GM21786 (cell line): ENCODE results near the gene KRTAP10-1.
"Not testable (repeated sequence)": the region's sequence is repeated elsewhere in the genome, so short reads cannot be mapped to it uniquely, and the experiment has no call there.

ENCODE experiments used
- ATAC-seq: cut with Tn5 transposase; IDR thresholded peaks from one replicate; pipeline ENCODE4 v1.9.1; 2021; ENCODE audit not compliant: unreplicated experiment

The KRTAP10-1 gene

DNA sequence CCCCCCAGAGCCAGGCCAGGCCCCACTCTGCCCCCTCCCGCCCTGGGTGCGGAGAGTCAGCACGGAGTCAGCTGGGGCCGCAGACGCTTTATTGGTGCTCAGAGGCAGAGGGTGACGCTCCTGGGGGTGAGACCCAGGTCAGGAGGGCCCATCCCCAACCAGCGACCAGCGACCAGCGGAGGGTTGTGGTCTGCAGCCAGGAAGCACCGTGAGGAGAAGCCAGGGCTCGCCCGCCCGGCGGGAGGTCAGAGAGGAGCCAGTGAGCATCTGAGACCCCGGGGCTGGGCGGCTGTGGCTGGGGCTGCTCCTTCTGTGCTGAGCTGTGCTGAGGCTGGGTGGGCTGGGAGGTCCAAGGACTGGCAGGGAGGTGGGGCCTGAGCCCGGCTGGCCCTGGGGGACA is 10.3 kb upstream of the KRTAP10-1 start:
- ATAC-seq: not testable (repeated sequence)

DNA sequence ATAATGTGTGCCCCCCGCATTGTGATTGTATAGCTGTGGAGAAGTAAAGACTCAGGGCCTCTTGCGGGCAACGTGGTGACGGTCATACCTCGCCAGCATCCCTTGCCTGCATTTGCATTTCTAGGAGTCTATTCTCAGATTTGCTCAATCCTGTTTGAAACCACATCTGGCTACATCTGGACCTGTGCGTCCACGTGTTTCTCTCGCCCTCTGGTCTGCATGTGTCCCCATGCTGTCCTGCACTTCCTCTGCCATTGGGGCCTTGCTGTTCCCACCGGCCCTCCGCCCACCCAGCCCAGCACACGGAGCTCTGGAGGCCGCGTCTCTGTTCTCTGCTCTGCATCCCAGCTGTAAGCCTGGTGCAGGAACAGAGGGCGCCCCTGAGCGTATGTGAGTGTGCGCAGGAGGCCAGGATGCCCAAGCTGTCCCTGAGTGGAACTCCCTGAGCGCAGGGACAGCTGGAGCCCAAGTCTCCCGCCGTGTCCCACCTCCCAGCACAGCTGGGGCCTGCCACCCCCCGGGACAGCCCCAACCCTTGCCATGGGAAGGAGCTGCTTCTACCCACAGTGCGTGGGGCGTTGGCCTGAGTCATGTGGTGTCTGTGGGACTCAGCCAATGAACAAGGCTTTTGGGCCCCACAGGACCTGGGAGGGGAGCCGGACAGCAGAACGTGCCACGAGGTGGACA is 9.7 kb upstream of the KRTAP10-1 start:
- ATAC-seq: no peak

DNA sequence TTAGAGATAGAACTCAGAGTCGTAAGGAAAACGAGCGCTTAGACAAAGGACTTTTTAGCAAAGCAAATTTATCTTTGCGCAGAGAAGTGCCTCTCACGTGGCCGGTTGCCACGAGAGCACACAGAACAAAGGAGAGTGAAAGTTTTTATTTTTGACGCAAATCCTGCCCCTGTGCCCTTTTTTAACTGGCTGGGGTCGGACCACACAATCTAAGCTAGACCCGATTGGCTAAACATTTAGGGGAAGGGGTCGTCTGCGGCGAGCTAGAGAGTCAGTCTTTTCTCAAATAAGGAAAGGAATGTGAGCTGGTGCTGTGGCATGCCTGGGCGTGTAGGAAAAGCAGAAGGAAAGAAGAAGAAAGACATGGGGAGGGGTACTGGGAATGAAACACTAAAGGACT is 8.9 kb upstream of the KRTAP10-1 start:
- ATAC-seq: no peak

DNA sequence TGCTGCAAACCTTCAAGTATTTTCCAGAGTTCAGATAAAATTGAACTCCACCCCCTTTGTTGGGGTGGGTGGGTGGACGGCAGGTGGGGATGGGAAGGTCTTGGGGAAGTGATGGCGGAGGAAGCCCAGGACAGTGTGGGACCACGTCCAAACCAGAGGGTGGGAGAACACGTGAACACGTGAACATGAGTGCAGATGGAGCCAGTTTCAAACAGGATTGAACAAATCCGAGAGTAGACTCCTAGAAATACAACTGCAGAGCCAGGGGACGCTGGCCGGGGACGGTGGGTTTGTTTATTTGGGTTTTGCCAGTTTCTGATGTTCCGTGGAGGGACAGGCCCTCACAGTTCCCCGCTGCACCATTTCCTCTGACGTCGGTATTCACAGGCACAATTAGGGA is 8.4 kb upstream of the KRTAP10-1 start:
- ATAC-seq: no peak

DNA sequence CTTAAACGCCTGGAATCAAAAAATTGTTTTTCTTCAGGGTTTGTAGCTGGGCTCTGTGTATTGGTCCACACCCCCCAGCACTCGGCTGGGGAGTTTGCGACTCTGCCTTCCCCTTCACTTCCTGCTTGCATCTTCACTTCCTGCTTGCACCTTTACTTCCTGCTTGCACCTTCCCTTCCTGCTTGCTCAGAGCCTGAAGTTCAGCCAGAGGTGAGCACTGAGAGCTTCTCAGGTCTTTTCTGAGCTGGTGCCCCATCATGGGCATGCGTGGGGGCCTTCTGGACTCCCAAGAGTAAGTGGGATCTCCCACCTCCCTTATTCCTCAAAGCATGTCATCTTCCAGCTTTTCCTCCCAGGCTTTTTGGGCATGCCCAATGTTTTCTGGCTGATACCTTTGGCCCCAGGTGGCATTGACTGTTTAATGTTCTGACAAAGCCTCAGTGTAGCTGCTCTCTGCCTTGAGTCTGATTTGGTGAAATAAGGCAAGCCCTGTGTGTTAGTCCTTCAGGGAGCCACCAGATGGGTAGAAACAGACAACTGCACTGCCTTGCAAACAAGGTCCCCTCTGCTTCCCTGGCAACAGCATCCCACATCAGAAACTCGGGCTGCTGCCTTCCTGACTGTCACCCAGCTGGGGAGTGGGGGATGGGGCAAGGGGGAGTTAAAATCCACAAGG is 7.8 kb upstream of the KRTAP10-1 start:
- ATAC-seq: no peak

DNA sequence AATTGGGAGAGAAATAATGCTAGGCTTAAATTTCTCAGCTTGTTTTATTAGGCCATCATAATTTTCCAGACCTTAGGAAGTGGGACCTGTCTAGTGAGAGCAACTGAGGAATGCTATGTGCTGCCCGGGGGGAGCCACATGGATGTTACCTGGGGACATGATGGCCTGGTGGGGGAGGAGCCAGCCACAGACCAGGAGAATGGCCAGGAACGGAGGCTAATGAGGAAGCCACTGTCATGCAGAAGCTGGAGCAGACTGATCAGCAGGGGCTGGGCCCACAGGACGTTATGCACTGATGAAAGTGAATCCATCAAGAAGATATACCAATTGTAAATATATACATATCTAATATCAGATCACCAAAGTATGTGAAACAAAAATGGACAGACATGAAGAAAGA is 4.6 kb upstream of the KRTAP10-1 start:
- no peak for ATAC-seq

DNA sequence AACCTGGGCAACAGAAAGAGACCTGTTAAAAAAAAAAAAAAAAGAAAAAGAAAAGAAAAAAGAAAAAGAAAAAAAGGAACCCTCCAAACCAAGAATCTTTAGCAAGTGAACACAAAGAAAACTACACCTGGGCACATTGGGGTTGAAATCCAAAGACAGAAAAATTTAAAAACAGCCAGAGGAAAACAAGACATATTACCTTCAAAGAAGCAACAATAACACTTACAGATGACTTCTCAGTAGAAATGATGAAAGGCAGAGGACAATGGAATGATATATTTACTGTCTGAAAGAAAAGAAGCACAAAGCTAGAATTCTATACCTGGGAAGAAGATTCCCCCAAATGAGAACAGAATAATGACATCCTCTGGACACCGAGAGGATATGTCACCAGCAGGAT is 2.7 kb upstream of the KRTAP10-1 start:
- no peak for ATAC-seq

DNA sequence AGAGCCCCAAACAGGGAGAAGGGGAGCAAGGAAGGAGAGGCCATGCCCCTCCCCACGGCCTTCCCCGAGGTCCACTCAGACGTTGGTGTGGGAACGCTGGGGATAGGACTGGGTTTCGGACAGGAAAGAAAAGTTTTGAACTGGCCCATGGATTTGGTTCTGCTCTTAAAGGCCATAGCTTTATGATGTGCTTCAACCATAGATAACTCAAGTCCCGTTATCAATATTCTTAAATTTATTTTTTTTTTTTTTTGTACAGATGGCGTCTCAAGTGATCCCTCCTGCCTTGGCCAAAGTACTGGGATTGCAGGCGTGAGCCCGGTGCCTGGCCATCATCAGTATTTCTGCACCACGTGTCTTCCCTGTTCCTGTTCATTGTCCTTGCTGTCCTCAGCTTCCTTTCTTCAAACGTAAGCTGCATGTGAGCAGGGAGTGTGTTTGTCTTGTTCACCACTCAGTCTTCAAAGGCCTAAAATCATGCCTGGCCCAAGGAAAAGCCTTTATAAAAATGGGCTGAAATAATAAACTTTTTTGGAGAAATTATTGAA is 820 bp upstream of the KRTAP10-1 start:
- no peak for ATAC-seq

DNA sequence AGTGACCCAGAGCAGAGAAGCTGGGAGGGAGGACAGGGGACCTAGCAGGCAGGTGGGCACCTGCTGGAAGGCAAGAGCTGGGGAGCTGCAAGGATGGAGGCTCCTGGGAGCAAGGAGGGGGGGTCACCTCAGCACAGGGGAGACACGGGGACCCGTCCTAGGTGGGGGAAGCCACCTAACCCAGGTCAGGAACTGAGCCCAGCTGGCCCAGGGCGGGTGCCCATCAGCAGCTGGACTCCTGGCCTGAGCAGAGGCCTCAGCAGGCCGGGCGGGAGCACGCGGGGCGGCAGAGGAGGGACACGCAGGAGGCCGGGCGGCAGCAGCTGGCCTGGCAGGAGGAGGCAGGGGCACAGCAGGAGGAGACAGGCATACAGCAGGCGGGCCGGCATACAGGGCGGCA is 949 bp downstream of the KRTAP10-1 start:
- ATAC-seq: no peak

DNA sequence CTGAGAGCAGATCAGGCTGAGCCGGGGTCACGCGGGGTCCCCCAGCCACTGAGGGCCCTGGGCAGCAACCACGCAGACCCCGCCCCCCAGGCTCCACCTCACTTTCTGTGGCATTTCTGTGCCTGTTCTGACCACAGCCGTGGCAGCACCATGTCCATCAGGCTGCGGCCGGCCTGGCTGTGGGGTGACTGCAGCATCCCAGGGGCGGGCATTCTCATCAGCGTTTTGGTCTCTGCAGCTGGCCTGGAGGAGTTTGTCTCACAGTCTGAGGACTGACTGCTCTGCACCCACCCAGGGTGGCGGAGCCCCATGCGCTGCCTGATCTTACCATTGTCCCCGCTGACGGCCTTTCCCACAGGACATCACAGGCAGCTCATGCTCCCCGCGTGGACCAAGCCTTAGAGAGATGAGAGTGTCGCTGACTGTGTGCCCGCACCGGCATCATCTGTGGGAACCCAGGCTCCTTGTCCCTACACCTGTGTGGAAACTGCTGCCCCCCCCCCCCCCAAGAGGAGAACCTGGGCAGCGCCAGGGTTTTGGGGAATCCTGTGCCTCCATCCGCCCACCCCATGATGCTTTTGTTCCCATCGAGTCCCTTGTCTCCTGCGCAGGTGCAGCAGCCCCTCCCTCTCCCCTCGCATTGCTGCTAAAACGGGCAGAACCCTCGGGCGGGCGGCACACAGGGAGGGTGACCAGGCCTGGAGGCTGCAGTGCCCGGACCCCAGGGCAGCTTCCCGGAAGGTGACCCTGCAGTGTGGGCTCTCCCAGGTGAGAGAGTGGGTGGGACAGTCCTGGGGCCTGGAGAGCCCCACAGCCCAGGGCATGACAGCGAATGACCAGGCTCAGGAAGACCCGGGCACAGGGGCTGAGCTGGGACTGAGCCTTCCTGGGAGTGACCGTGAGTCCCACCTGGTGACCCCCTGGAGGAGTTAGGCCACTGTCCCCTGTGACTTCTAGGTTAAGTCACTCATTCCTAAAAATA is 1.8 kb downstream of the KRTAP10-1 start:
- ATAC-seq: no peak

DNA sequence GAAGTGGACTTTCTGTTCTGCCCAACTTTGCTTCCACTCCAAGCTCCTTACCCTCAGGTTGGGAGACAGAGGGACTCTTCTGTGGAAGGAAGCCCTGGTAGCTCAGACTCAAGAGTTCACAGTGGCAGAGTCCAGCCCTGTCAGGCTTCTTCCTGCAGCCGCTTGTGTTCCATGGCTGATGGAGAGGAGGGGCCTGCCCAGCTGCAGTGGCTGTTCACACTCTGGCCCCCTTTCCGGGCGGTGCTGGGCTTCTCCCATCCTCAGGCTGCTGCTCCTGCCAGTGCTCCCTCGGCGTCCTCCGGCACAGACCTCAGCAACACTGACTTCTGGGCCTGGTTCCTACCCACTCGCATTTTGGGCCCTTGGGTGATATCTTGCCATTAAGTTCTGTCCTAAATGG is 4.0 kb downstream of the KRTAP10-1 start:
- no peak for ATAC-seq

DNA sequence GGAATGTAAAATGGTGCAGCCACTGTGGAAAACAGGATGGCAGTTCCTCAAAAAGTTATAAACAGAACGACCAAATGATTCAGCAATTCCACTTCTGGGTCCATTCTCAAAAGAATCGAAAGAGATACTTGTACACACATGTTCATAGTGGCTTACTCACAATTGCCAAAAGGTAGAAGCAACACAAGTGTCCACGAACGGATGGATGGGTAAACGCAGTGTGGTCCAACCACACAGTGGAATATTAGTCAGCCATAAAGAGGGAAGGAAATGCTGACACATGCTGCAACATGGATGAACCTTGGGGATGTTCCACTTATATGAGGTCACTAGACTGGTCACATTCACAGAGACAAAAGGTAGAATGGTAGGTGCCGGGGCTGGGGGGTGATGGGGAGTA is 5.3 kb downstream of the KRTAP10-1 start:
- no peak for ATAC-seq

DNA sequence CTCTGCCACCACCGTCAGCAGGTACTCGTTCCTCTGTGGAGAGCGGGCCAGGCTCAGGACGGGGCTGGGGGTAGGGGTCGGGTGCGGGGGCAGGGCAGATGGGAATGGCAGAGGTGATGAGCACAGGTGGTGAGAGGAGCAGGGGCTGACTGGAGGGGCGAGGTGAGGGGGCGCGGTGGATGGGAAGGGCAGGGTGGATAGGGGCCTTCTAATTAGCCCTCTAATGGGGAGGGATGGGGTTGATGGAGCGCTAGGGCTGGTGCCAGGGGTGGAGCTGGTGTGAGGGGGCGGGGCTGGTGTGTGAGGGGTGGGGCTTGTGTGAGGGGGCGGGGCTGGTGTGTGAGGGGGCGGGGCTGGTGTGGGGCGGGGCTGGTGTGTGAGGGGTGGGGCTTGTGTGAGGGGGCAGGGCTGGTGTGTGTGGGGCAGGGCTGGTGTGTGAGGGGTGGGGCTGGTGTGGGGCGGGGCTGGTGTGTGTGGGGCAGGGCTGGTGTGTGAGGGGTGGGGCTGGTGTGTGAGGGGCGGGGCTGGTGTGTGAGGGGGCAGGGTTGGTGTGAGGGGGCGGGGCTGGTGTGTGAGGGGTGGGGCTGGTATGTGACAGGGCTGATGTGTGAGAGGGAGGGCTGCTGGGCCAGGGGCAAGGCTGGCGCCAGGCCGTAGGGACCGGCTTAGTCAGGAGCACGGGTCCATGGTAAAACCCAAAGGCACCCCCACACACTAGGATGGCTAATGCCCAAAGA is 5.9 kb downstream of the KRTAP10-1 start:
- no peak for ATAC-seq

DNA sequence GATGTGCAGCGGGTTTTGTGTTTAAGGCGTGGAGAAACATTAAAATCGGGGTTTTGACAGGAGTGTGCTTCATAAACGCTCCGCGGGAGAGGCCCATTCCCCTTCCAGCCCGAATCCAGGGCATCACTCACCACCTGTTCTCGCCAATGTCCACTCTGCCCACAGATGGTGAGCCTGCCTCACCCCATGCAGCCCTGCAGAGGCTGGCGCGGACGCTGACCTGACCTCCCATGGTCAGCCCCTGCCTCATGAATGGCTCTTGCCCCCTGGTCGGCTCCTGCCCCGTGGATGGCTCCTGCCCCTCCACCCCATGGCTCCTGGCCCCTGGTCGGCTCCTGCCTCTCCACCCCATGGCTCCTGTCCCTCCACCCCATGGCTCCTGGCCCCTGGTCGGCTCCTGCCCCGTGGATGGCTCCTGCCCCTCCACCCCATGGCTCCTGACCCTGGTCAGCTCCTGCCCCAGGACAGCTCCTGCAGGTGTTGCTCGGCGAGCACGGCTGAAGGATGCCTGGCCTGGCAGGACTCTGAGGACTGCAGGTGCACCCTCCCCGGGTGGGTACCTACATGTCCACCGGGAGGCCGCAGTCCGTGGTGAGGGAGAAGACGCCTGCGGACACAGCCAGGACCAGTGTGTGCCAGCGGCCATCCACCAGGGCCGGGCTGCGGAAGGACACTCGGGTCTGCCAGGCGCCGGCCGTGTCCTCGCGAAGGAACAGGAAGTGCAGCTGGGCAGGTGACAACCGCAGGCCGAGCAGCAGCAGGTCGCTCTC is 6.7 kb downstream of the KRTAP10-1 start:
- ATAC-seq: no peak

DNA sequence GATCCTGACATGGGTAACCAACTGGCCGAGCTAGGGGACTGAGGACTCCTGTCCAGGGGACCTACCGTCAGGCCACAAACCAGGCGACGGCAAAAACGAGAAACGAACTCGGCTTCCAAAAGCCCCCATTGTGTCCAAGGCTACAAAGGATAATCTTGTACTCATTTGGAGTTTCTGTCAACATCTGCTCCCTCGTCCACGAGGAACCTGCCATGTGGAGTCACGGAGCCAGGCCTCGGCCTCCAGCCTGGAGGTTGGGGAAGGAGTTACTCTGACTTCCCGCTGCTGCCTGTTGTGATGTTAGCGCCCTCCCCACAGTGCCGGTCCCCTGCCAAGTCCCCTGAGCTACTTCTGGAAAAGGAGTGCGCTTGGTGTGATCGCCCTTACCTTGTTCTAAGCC is 7.3 kb downstream of the KRTAP10-1 start:
- no peak for ATAC-seq

DNA sequence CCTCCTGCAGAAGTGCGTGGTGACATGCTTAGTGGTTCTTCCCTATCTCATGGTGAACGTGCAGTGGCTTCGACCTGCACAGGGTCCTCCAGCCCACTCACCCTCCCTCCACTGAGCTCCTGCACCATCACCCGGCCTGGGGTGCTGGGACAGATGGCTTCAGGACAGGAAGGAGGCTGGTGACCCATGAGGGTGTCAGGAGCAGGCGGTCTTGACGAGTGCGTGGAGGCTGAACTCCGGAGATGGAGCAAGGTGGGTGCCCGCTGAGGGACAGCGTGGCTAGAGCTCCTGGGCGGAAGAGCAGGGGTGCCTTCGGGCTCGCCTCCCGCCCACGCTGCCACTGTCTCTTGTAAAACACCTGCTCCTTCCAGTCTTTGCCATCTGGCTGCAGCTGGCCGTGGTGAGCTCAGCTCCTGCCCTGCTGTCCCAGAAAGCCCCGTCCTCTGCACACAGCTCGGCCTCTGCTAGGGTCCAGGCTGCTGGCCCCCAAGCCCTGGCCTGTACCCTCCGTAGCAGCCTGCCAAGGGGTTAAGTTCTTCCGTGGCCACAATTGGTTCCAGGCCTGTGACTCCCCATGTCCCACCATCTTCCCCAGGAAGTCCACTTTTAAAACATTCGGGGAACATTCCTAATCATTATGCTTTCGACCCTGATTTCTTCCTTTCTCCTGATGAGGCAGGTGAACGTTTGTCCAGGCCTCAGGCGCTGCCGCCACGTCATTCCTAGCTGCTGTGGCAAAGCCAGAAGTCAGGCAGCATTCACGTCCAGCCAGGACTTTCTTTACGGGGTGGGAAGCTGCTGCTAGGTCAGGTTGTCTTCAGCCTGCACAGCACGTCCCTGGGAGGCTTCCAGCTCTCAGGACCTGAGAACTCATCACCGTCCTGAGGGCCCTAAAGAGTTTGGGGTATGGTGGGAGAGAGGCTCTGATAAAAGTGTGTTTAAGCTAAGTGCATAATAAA is 8.1 kb downstream of the KRTAP10-1 start:
- ATAC-seq: no peak

DNA sequence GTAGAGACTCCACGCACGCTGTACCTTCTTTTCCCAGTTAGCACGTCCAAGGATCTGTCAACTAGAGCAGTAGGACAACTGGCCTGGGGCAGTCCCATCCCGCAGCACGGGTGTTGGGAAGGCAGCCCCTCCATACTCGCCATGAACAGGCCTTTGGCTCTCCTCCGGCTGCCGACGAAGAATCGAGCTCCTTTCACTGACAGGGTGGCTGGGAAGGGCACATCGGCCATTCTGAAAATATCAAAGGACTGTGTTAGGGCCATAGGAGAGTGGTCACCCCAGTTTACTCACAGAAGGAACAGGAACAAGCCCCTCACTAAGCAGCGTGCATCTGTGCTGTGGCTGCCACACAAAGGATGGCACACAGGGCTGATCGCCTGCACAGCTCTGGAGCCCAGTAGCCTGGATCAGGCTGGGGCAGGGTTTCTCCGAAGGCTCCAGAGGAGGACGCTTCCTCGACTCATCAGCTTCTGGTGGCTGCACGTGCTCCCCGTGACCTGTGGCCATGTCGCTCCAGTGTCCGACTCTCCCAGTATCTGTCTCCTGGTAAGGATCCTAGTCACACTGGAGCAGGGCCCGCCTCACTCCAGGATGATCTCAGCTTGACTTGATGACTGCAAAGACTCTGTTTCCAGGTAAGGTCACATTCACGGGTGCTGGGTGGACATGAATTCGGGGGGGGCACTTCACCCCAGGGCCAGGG is 8.9 kb downstream of the KRTAP10-1 start:
- ATAC-seq: no peak

DNA sequence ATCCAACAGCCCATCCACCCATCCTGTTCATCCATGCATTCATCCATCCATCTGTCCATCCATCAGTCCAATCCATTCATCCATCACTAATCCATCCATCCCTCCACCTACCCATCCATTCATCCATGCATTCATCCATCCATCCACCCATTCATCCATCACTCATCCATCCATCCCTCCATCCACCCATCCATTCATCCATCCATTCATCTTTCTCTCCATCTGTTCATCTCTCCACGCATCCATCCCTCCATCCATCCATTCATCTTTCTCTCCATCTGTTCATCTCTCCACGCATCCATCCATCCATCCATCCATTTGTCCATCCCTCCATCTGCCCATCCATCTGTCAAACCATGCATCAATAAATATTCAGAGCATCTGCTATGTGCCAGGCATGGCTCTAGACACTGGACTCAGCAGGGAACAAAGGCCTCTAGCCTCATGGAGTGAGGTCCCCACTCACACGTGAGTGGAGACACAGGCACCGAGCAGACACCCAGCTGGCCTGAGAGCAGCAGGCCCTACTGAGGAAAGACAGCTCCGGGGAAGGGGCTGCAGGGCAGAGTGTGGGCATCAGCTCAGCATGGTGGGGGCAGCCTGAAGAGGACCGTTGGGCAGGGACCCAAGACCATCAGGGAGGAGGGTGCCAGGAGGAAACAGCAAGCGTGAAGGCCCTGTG is 9.6 kb downstream of the KRTAP10-1 start:
- ATAC-seq: no peak
